WTC11 (cell line): Measurements from ENCODE around the gene RUVBL2. TPM values are rescaled to one million over a fixed set of nuclear protein-coding genes. Genes with fewer than 3 reads are reported as not detected.
"Not testable (repeated sequence)": the region's sequence is repeated elsewhere in the genome, so short reads cannot be mapped to it uniquely, and the experiment has no call there.

ENCODE experiments used
- ATAC-seq: fragments of 200-7000 bp; cut with Tn5 transposase; 2 replicates; pipeline ENCODE4 v1.10.0; 2021; ENCODE audit warnings: mild to moderate bottlenecking, moderate library complexity
- CTCF ChIA-PET: fragments of 300-600 bp; sonication (Branson Sonifier 250); formaldehyde crosslinking; loops from one replicate; lab custom pipeline; 2021; ENCODE audit warnings: antibody characterized with exemption; lab: Charles Lee
- POLR2A ChIA-PET: fragments of 350-600 bp; sonication (Branson Sonifier 250); formaldehyde crosslinking; loops from one replicate; lab custom pipeline; 2021; ENCODE audit warnings: antibody characterized with exemption; lab: Charles Lee
- DNase-seq: peaks from one replicate; pipeline ENCODE4 v3.0.0; 2021; ENCODE audit warnings: low spot score
- H3K27ac Mint-ChIP-seq: 2 replicates; pipeline ENCODE4 v1.8.0; 2021; ENCODE audit warnings: mixed read lengths
- H3K27me3 Mint-ChIP-seq: 2 replicates; pipeline ENCODE4 v1.8.0; 2021; ENCODE audit warnings: low read depth, mild to moderate bottlenecking, moderate library complexity, mixed read lengths
- H3K36me3 Mint-ChIP-seq: 2 replicates; pipeline ENCODE4 v1.8.0; 2021; ENCODE audit warnings: mixed read lengths
- H3K4me1 Mint-ChIP-seq: 2 replicates; pipeline ENCODE4 v1.8.0; 2022; ENCODE audit warnings: mixed read lengths
- H3K4me3 Mint-ChIP-seq: 2 replicates; pipeline ENCODE4 v1.8.0; 2021; ENCODE audit warnings: mild to moderate bottlenecking, moderate library complexity, mixed read lengths
- H3K9me3 Mint-ChIP-seq: 2 replicates; pipeline ENCODE4 v1.8.0; 2021; ENCODE audit warnings: mixed read lengths
- NR1H2 ChIP-seq: sonication (generic); formaldehyde crosslinking; IDR thresholded peaks from 2 replicates; pipeline ENCODE4 v1.9.0; 2021; ENCODE audit warnings: mild to moderate bottlenecking, moderate library complexity, missing genetic modification reagents
- STAT6 ChIP-seq: sonication (generic); formaldehyde crosslinking; conservative IDR thresholded peaks from 2 replicates; pipeline ENCODE4 v1.8.1; 2023; ENCODE audit warnings: mild to moderate bottlenecking, low read depth, missing genetic modification reagents, moderate library complexity
- TP53 ChIP-seq: sonication (generic); formaldehyde crosslinking; IDR thresholded peaks from 2 replicates; pipeline ENCODE4 v1.8.1; 2023; ENCODE audit warnings: mild to moderate bottlenecking, missing genetic modification reagents
- ZNF232 ChIP-seq: sonication (generic); formaldehyde crosslinking; IDR thresholded peaks from 2 replicates; pipeline ENCODE4 v1.8.0; 2022; ENCODE audit warnings: mild to moderate bottlenecking, missing genetic modification reagents
- total RNA-seq: library from RNA; stranded (reverse); gene quantifications from 3 replicates; pipeline ENCODE4 v1.2.3, GENCODE V29; 2021

The RUVBL2 gene
- total RNA-seq, 1 experiment from 2014 or later = 178 TPM

GRCh38 chr19:49020931-49021895 lies 27.5 kb downstream of the RUVBL2 start:
- Mint-ChIP-seq H3K27me3 (peaks cover 55% of the 10 kb centered on the region), H3K27ac (no peak overlapping the region), H3K9me3 (no peaks in the 10 kb centered on the region), H3K36me3 (no peaks in the 10 kb centered on the region), H3K4me3 (no peak overlapping the region), H3K4me1 (peaks cover 23% of the 10 kb centered on the region)
- DNase-seq = no peak
- ATAC-seq = no peak
- POLR2A ChIA-PET = no interaction called here
- TF ChIP-seq STAT6 (CRISPR knock-in tag) = no peak
- CTCF ChIA-PET = interaction anchor here (0.5 to 6.5 kb wide), 11 partner anchors 10 to 458 kb away, joined by 3 to 78 read pairs (median 20); partner anchors contain the start of genes CGB2, CGB7, GYS1 and RUVBL2

GRCh38 chr19:49022116-49022515 lies 28.4 kb downstream of the RUVBL2 start:
- ChIA-PET CTCF (interaction anchor here (1.3 to 6.5 kb wide), 4 partner anchors 9 to 29 kb away, joined by 4 to 78 read pairs (median 42); partner anchors contain the start of genes GYS1 and RUVBL2), POLR2A (no interaction called here)
- no peak for DNase-seq
- Mint-ChIP-seq H3K27me3 (peaks cover 55% of the 10 kb centered on the region), H3K9me3 (no peaks in the 10 kb centered on the region), H3K4me3 (no peak overlapping the region), H3K36me3 (no peaks in the 10 kb centered on the region), H3K4me1 (peaks cover 23% of the 10 kb centered on the region), H3K27ac (no peak overlapping the region)
- TF ChIP-seq TP53 = no peak
- TF ChIP-seq NR1H2 (CRISPR knock-in tag) = no peak
- no peak for TF ChIP-seq ZNF232 (CRISPR knock-in tag)
- ATAC-seq = no peak

- CTCF ChIA-PET, ATAC-seq, DNase-seq, H3K27ac Mint-ChIP-seq, POLR2A ChIA-PET, H3K4me3 Mint-ChIP-seq, H3K36me3 Mint-ChIP-seq, H3K9me3 Mint-ChIP-seq: not testable (repeated sequence)
- Mint-ChIP-seq H3K27me3 (peaks cover 44% of the 10 kb centered on the region), H3K4me1 (peaks cover 14% of the 10 kb centered on the region)
These were observed 30.5 kb downstream of the RUVBL2 start, which contains the start of gene CGB3 for GRCh38 chr19:49024233-49024632. Gene CGB3, minus strand, starts transcription at chr19:49024333. Its CDS starts 362 bp downstream, at chr19:49023971.

GRCh38 chr19:49025088-49025487 lies 31.4 kb downstream of the RUVBL2 start:
- H3K27ac Mint-ChIP-seq, POLR2A ChIA-PET, ATAC-seq, CTCF ChIA-PET, DNase-seq, H3K9me3 Mint-ChIP-seq, H3K4me1 Mint-ChIP-seq, H3K36me3 Mint-ChIP-seq, H3K4me3 Mint-ChIP-seq: not testable (repeated sequence)
- H3K27me3 Mint-ChIP-seq = peaks cover 45% of the 10 kb centered on the region

GRCh38 chr19:49025599-49025998 lies 31.9 kb downstream of the RUVBL2 start:
- H3K4me1 Mint-ChIP-seq, H3K36me3 Mint-ChIP-seq, ATAC-seq, H3K9me3 Mint-ChIP-seq, DNase-seq, H3K27ac Mint-ChIP-seq, CTCF ChIA-PET, POLR2A ChIA-PET, H3K4me3 Mint-ChIP-seq: not testable (repeated sequence)
- peaks cover 44% of the 10 kb centered on the region for H3K27me3 Mint-ChIP-seq

GRCh38 chr19:49028686-49029085 lies 35.0 kb downstream of the RUVBL2 start:
- DNase-seq, H3K4me3 Mint-ChIP-seq, POLR2A ChIA-PET, H3K36me3 Mint-ChIP-seq, ATAC-seq, H3K4me1 Mint-ChIP-seq, H3K27ac Mint-ChIP-seq, H3K9me3 Mint-ChIP-seq: not testable (repeated sequence)
- CTCF ChIA-PET = interaction anchor here (0.7 to 2.0 kb wide), 5 partner anchors 9 to 197 kb away, joined by 3 to 6 read pairs (median 4); no protein-coding TSS in a partner anchor
- peaks cover 37% of the 10 kb centered on the region for H3K27me3 Mint-ChIP-seq

GRCh38 chr19:49029749-49030148 lies 36.1 kb downstream of the RUVBL2 start:
- DNase-seq, H3K9me3 Mint-ChIP-seq, POLR2A ChIA-PET, ATAC-seq, H3K27ac Mint-ChIP-seq, H3K36me3 Mint-ChIP-seq, H3K4me1 Mint-ChIP-seq, H3K4me3 Mint-ChIP-seq: not testable (repeated sequence)
- CTCF ChIA-PET = interaction anchor here (1.5 kb wide), 1 partner anchor 30 kb away, joined by 4 read pairs; no protein-coding TSS in a partner anchor
- peaks cover 37% of the 10 kb centered on the region for H3K27me3 Mint-ChIP-seq

GRCh38 chr19:49030323-49030722 lies 36.6 kb downstream of the RUVBL2 start:
- DNase-seq, H3K4me3 Mint-ChIP-seq, POLR2A ChIA-PET, H3K9me3 Mint-ChIP-seq, ATAC-seq, H3K27ac Mint-ChIP-seq, H3K36me3 Mint-ChIP-seq, H3K4me1 Mint-ChIP-seq: not testable (repeated sequence)
- peaks cover 33% of the 10 kb centered on the region for H3K27me3 Mint-ChIP-seq
- CTCF ChIA-PET = interaction anchor here (1.5 kb wide), 1 partner anchor 30 kb away, joined by 4 read pairs; no protein-coding TSS in a partner anchor
